Measurements from ENCODE around the gene CDH23.

CDH23 gene

DNA sequence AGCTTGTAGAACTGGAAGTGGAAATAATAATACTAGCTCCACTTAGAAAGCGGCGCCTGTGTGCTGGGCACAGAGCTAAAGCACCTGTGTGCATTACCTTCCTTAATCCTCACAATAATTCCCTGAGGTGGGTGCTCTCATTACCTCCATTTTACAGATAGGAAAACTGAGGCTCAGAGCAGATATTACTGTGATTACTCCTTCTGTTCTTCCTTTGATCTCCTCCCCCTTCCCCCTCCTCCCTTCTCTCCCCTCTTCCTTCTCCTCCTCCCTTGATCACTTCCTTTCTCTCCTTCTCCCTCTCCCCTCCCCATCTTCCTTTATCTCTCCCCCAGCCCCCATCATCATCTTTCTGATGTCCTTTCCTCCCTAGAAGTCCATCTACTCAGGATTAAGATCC is 267.9 kb downstream of the CDH23 start:
- TF ChIP-seq SNAI2 (CRISPR knock-in tag; IDR thresholded peaks at IDR 0.05) (no peak), ZC3H10 (CRISPR knock-in tag; IDR thresholded peaks at IDR 0.05) (no peak), TCF4 (CRISPR knock-in tag; IDR thresholded peaks at IDR 0.05; ENCODE audit: borderline replicate concordance) (no peak)
- ATAC-seq, result no peak

GRCh38 chr10:71665456-71665855 is 268.7 kb downstream of the CDH23 start:
- ATAC-seq, result no peak
- TF ChIP-seq ARNTL (CRISPR knock-in tag; IDR thresholded peaks at IDR 0.05; ENCODE audit: borderline replicate concordance, low read depth) (no peak), ZNF565 (CRISPR knock-in tag; conservative IDR thresholded peaks at IDR 0.05; ENCODE audit: low read depth) (no peak), TCF4 (CRISPR knock-in tag; IDR thresholded peaks at IDR 0.05; ENCODE audit: borderline replicate concordance) (no peak), ISL1 (CRISPR knock-in tag; IDR thresholded peaks at IDR 0.05) (no peak), SNAI2 (CRISPR knock-in tag; IDR thresholded peaks at IDR 0.05) (no peak), ZNF8 (CRISPR knock-in tag; IDR thresholded peaks at IDR 0.05) (no peak), ESRRG (CRISPR knock-in tag; IDR thresholded peaks at IDR 0.05) (no peak), ZNF70 (CRISPR knock-in tag; IDR thresholded peaks at IDR 0.05) (no peak), ZFP3 (CRISPR knock-in tag; IDR thresholded peaks at IDR 0.05) (no peak), ZC3H10 (CRISPR knock-in tag; IDR thresholded peaks at IDR 0.05) (no peak), ZFP30 (CRISPR knock-in tag; IDR thresholded peaks at IDR 0.05) (no peak), CSDC2 (CRISPR knock-in tag; IDR thresholded peaks at IDR 0.05) (no peak), OSR1 (CRISPR knock-in tag; IDR thresholded peaks at IDR 0.05) (no peak)

DNA sequence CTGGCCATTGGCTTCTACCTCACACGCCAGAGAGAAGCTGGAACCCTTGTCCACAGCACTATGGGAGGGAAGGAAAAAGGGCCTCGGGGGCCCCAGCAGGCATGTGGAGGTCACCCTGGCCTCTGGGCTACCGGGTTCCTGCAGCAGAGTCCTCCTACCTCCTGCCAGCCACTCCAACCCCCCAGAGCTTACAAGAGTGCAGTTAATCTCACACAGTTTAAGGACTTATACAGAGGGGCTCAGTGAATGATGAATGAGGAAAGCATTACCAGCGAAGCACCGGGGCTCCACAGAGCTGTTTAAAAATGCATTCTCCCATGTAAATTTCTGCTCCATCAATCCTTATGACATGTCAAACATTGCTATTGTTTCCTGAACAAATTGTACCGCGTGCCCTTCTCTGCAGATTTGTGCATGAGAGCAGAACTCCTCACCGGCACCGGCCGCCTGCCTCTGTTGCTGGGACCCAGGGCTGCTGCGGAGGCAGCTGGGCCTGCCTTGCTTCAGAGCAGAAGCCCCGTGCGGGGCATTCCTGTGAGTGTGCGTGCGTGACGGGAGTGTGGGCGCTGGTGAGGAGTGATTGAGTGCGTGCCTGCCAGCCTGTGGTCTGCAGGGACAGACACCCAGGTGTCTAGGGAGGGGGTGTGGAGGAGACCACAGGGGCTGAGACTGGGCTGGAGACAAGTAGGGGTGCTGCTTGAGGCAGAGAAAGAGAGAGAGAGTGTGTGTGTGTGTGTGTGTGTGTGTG is 270.1 kb downstream of the CDH23 start:
- TF ChIP-seq ZNF70 (CRISPR knock-in tag; IDR thresholded peaks at IDR 0.05), result no peak
- TF ChIP-seq, protein P1, sequence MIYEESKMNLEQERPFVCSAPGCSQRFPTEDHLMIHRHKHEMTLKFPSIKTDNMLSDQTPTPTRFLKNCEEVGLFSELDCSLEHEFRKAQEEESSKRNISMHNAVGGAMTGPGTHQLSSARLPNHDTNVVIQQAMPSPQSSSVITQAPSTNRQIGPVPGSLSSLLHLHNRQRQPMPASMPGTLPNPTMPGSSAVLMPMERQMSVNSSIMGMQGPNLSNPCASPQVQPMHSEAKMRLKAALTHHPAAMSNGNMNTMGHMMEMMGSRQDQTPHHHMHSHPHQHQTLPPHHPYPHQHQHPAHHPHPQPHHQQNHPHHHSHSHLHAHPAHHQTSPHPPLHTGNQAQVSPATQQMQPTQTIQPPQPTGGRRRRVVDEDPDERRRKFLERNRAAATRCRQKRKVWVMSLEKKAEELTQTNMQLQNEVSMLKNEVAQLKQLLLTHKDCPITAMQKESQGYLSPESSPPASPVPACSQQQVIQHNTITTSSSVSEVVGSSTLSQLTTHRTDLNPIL (CRISPR knock-in tag; IDR thresholded peaks at IDR 0.05; ENCODE audit: low read depth), result no peak
- TF ChIP-seq, protein P2, sequence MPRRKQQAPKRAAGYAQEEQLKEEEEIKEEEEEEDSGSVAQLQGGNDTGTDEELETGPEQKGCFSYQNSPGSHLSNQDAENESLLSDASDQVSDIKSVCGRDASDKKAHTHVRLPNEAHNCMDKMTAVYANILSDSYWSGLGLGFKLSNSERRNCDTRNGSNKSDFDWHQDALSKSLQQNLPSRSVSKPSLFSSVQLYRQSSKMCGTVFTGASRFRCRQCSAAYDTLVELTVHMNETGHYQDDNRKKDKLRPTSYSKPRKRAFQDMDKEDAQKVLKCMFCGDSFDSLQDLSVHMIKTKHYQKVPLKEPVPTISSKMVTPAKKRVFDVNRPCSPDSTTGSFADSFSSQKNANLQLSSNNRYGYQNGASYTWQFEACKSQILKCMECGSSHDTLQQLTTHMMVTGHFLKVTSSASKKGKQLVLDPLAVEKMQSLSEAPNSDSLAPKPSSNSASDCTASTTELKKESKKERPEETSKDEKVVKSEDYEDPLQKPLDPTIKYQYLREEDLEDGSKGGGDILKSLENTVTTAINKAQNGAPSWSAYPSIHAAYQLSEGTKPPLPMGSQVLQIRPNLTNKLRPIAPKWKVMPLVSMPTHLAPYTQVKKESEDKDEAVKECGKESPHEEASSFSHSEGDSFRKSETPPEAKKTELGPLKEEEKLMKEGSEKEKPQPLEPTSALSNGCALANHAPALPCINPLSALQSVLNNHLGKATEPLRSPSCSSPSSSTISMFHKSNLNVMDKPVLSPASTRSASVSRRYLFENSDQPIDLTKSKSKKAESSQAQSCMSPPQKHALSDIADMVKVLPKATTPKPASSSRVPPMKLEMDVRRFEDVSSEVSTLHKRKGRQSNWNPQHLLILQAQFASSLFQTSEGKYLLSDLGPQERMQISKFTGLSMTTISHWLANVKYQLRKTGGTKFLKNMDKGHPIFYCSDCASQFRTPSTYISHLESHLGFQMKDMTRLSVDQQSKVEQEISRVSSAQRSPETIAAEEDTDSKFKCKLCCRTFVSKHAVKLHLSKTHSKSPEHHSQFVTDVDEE (CRISPR knock-in tag; IDR thresholded peaks at IDR 0.05), result no peak
- TF ChIP-seq ZFP3 (CRISPR knock-in tag; IDR thresholded peaks at IDR 0.05), result no peak
- no peak for ATAC-seq

DNA sequence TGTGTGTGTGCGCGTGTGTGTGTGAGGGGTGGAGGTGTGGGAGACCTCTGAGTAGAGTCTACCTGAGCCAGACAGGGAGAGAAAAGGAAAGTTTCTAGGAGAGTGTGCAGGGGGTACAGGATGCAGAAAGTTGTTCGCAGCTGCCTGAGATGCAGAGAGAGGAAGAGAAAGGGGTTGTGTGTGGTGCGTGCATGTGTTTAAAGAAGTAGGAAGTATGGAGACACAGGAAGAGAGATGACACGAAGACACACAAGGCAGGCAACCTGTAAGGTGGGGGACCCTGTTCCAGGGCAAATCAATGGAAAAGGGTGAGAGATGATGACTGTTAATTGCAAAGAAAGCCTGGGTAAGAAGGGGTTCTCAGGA is 270.6 kb downstream of the CDH23 start:
- ATAC-seq, result no peak
- no peak for TF ChIP-seq ZFP30 (CRISPR knock-in tag; IDR thresholded peaks at IDR 0.05)
- no peak for TF ChIP-seq ZFP3 (CRISPR knock-in tag; IDR thresholded peaks at IDR 0.05)
- TF ChIP-seq RARB (CRISPR knock-in tag; IDR thresholded peaks at IDR 0.05), result no peak
- TF ChIP-seq GLIS3 (CRISPR knock-in tag; IDR thresholded peaks at IDR 0.05), result no peak
- TF ChIP-seq ZNF8 (CRISPR knock-in tag; IDR thresholded peaks at IDR 0.05), result no peak
- TF ChIP-seq TOX (CRISPR knock-in tag; IDR thresholded peaks at IDR 0.05; ENCODE audit: borderline replicate concordance), result no peak
- no peak for TF ChIP-seq PATZ1 (CRISPR knock-in tag; IDR thresholded peaks at IDR 0.05; ENCODE audit: borderline replicate concordance)
- TF ChIP-seq, protein P1 (CRISPR knock-in tag; IDR thresholded peaks at IDR 0.05; ENCODE audit: low read depth), result no peak
- no peak for TF ChIP-seq ISL1 (CRISPR knock-in tag; IDR thresholded peaks at IDR 0.05)
- no peak for TF ChIP-seq ARNTL (CRISPR knock-in tag; IDR thresholded peaks at IDR 0.05; ENCODE audit: borderline replicate concordance, low read depth)
- TF ChIP-seq SNAI2 (CRISPR knock-in tag; IDR thresholded peaks at IDR 0.05), result no peak
- TF ChIP-seq ZNF565 (CRISPR knock-in tag; conservative IDR thresholded peaks at IDR 0.05; ENCODE audit: low read depth), result no peak
- TF ChIP-seq OSR1 (CRISPR knock-in tag; IDR thresholded peaks at IDR 0.05), result no peak
- no peak for TF ChIP-seq TCF4 (CRISPR knock-in tag; IDR thresholded peaks at IDR 0.05; ENCODE audit: borderline replicate concordance)
- TF ChIP-seq BACH2 (CRISPR knock-in tag; IDR thresholded peaks at IDR 0.05; ENCODE audit: borderline replicate concordance), result no peak
- no peak for TF ChIP-seq ESRRG (CRISPR knock-in tag; IDR thresholded peaks at IDR 0.05)
- TF ChIP-seq CSRNP3 (CRISPR knock-in tag; IDR thresholded peaks at IDR 0.05), result no peak
- no peak for TF ChIP-seq CSDC2 (CRISPR knock-in tag; IDR thresholded peaks at IDR 0.05)
- TF ChIP-seq, protein P2 (CRISPR knock-in tag; IDR thresholded peaks at IDR 0.05), result no peak
